Large intestine (tissue), 3 donors: ENCODE results near the gene C11orf65. TPM values are rescaled to one million over a fixed set of nuclear protein-coding genes. Genes with fewer than 3 reads are reported as not detected.
"Not testable (repeated sequence)": the region's sequence is repeated elsewhere in the genome, so short reads cannot be mapped to it uniquely, and the experiment has no call there.

ENCODE experiments used
- DNase-seq, 2 donors: peaks; one replicate each; pipeline versions ENCODE4 v3.0.0 to v3.0.0-alpha.2; 2013
- H3K27ac ChIP-seq: one replicate; pipeline ENCODE4 v1.5.1; 2013; ENCODE audit warnings: low read length
- H3K27me3 ChIP-seq: 2 replicates; pipeline ENCODE4 v1.6.1; 2013; ENCODE audit warnings: low read length; ENCODE audit not compliant: control insufficient read depth, insufficient read depth
- H3K36me3 ChIP-seq: 2 replicates; pipeline ENCODE4 v1.6.1; 2013; ENCODE audit warnings: low read length; ENCODE audit not compliant: control insufficient read depth, insufficient read depth
- H3K4me1 ChIP-seq: one replicate; pipeline ENCODE4 v1.6.1; 2013; ENCODE audit warnings: low read length; ENCODE audit not compliant: control insufficient read depth, insufficient read depth
- H3K4me3 ChIP-seq: one replicate; pipeline ENCODE4 v1.5.1; 2013; ENCODE audit warnings: low read length
- H3K9me3 ChIP-seq: one replicate; pipeline ENCODE4 v1.6.1; 2013; ENCODE audit warnings: mild to moderate bottlenecking, low read depth, low read length, moderate library complexity; ENCODE audit not compliant: control insufficient read depth
- WGBS: methylation state at CpG from one replicate; pipeline ENCODE4 v1.1.5; 2013; ENCODE audit warnings: low lambda C conversion rate; ENCODE audit not compliant: insufficient coverage; 5-methylcytosine and 5-hydroxymethylcytosine counted together
- polyA plus RNA-seq: library from polyadenylated mRNA; unstranded; fragments of 120-200 nt; gene quantifications from one replicate; pipeline ENCODE4 v1.2.1, GENCODE V29; 2013

The C11orf65 gene
- polyA plus RNA-seq, 1 donor: 1.1 TPM

GRCh38 chr11:108414958-108415357 is 52.4 kb downstream of the C11orf65 start:
- no peaks in the 10 kb centered on the region for H3K27me3 ChIP-seq
- no peak overlapping the region for H3K4me3 ChIP-seq
- no peak overlapping the region for H3K27ac ChIP-seq
- no peaks in the 10 kb centered on the region for H3K36me3 ChIP-seq
- H3K9me3 ChIP-seq: no peaks in the 10 kb centered on the region
- no peak for DNase-seq
- no peaks in the 10 kb centered on the region for H3K4me1 ChIP-seq

- DNase-seq: no peak
- peaks cover 6% of the 10 kb centered on the region for H3K4me1 ChIP-seq
- no peaks in the 10 kb centered on the region for H3K27me3 ChIP-seq
- no peaks in the 10 kb centered on the region for H3K9me3 ChIP-seq
- no peak overlapping the region for H3K4me3 ChIP-seq
- WGBS: no CpG with 5 or more reads among the region's 1 CpG
- H3K36me3 ChIP-seq: no peaks in the 10 kb centered on the region
- no peak overlapping the region for H3K27ac ChIP-seq
Observed at GRCh38 chr11:108405706-108406105, 61.6 kb downstream of the C11orf65 start.

DNA sequence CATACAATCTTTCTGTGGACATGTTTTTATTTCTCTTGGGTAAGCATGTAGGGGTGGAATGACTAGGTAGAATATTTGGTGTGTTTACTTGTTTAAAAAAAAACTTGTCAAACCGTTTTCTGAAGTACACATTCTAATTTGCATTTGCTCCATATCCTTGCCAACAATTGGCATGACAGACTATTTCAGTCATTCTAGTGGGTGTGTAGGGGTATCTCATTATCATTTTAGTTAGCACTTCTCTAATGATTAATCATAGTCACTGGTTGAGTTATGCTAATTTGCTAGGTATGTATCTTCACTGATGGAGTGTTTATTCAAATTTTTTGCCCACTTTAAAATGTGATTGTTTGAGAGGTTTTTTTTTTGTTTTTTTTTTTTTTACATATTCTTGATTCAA is 64.3 kb downstream of the C11orf65 start:
- Histone ChIP-seq H3K4me1 (peaks cover 6% of the 10 kb centered on the region), H3K27ac (no peak overlapping the region), H3K36me3 (no peaks in the 10 kb centered on the region), H3K9me3 (no peaks in the 10 kb centered on the region), H3K4me3 (no peak overlapping the region), H3K27me3 (no peaks in the 10 kb centered on the region)
- no CpG with 5 or more reads among the region's 1 CpG for WGBS
- DNase-seq: no peak

DNA sequence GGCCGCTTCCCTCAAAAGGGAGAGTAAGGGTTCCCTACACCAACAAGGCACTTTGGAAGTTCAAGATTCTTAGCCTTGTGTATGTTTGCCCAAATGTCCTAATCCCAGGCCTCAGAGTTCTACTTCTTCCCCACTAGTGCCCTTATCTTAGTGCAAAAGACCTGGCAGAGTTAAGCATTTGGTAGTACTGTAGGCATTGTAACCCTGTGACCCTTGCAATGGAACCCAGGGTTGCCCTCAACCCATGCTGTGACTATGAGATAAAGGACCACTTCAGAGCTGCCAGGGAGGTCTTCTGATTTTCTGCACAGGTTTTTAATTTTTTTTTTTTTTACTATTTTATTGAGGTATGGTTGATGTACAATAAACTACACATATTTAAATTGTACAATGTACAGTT is 65.1 kb downstream of the C11orf65 start:
- H3K9me3 ChIP-seq: no peaks in the 10 kb centered on the region
- H3K27ac ChIP-seq: no peak overlapping the region
- no peak for DNase-seq
- H3K36me3 ChIP-seq: no peaks in the 10 kb centered on the region
- H3K4me1 ChIP-seq: peaks cover 6% of the 10 kb centered on the region
- H3K4me3 ChIP-seq: no peak overlapping the region
- no peaks in the 10 kb centered on the region for H3K27me3 ChIP-seq
- no CpG with 5 or more reads among the region's 1 CpG for WGBS

DNA sequence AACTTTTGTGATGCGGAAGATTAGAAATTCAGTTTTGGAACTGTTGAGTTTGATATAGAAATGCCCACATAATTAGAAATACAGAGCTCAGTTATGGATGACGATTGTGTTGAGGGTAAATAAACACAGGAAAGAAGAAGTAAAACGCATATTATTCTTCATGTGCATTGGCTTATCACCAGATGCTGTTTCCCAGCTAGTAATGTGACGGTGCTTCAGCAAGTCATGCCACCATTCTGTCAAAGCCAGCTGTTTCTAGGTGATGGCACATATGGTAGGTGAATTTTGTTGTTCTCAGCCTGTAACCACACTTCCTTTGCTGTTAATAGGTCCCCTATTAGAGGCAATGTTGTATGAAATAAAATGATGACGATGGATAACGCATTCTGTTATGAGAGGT is 68.9 kb downstream of the C11orf65 start:
- peaks cover 6% of the 10 kb centered on the region for H3K4me1 ChIP-seq
- no peak for DNase-seq
- no peaks in the 10 kb centered on the region for H3K27me3 ChIP-seq
- no peak overlapping the region for H3K4me3 ChIP-seq
- 96% methylated on average over 4 of the region's 6 CpGs for whole genome bisulfite sequencing
- H3K36me3 ChIP-seq: no peaks in the 10 kb centered on the region
- no peak overlapping the region for H3K27ac ChIP-seq
- H3K9me3 ChIP-seq: no peaks in the 10 kb centered on the region

GRCh38 chr11:108396672-108397071 is 70.7 kb downstream of the C11orf65 start:
- H3K4me3 ChIP-seq, H3K36me3 ChIP-seq, H3K27me3 ChIP-seq, H3K9me3 ChIP-seq, H3K27ac ChIP-seq, H3K4me1 ChIP-seq, DNase-seq: not testable (repeated sequence)
- WGBS: 100% methylated on average over 1 of the region's 6 CpGs

DNA sequence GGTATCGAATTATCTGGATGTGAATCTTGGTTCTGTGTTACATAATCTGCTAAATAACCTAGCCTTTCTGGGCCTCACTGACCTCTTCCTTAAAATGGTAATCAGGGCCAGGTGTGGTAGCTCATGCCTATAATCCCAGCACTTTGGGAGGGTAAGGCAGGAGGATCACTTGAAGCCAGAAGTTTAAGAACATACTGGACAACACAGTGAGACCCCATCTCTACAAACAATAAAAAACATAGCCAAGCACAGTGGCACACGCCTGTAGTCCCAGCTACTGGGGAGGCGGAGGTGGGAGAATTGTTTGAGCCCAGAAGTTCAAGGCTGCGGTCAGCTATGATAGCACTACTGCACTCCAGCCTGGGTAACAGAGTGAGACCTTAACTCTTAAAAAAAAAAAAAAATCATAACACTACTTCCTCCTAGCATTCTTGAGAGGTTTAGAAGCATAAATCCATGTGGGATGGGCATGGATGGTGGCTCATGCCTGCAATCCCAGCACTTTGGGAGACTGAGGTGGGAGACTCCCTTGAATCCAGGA is 72.5 kb downstream of the C11orf65 start:
- no peak overlapping the region for H3K4me3 ChIP-seq
- H3K27me3 ChIP-seq: no peaks in the 10 kb centered on the region
- DNase-seq: no peak
- H3K36me3 ChIP-seq: no peaks in the 10 kb centered on the region
- no peaks in the 10 kb centered on the region for H3K4me1 ChIP-seq
- no peak overlapping the region for H3K27ac ChIP-seq
- H3K9me3 ChIP-seq: no peaks in the 10 kb centered on the region
- no CpG with 5 or more reads among the region's 4 CpGs for WGBS

DNA sequence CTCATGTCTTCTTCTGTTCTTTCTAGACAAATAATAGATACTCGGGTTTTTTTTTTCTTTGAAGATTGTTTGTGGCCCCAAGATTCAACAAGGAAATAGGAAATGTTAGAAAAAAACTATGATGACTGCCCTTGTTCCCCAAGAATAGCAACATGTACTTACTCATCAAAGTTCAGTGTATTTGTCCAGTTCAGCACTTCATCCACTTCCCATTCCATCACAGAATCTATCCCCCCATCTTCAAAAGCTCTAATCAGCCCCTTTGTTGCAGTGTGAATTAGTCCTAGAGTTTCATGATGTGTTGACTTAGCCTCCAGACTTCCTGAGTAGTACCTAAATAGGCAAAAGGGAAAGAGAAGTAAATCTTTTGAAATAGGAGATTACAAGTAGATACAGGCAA is 74.3 kb downstream of the C11orf65 start:
- Histone ChIP-seq H3K27ac (no peak overlapping the region), H3K9me3 (no peaks in the 10 kb centered on the region), H3K27me3 (no peaks in the 10 kb centered on the region), H3K4me3 (no peak overlapping the region), H3K4me1 (no peaks in the 10 kb centered on the region), H3K36me3 (no peaks in the 10 kb centered on the region)
- DNase-seq: no peak
- 33% methylated on average over 1 of the region's 1 CpG for WGBS

GRCh38 chr11:108392353-108392752 is 75.0 kb downstream of the C11orf65 start:
- Histone ChIP-seq H3K4me1 (no peaks in the 10 kb centered on the region), H3K9me3 (no peaks in the 10 kb centered on the region), H3K4me3 (no peak overlapping the region), H3K27ac (no peak overlapping the region), H3K27me3 (no peaks in the 10 kb centered on the region), H3K36me3 (no peaks in the 10 kb centered on the region)
- 86% methylated on average over 1 of the region's 1 CpG for WGBS
- DNase-seq: no peak

DNA sequence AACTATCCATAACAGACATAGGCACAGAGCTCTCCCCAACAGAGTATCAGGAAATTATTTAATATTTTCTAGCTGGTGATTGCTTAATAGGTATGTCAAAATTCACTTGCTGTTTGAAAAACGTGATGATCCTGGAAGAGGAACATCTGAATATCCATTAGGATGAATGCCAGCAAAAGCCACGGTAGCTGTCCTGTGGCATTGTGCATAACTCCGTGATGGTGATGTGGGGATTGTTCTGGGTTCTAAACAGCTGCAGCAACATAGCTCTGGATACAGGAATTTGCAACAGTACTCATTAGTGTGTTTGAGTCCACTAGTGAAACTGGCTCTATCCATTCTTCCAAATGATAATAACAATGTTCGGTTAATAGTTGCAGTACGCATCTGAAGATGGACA is 78.8 kb downstream of the C11orf65 start:
- Histone ChIP-seq H3K4me1 (no peaks in the 10 kb centered on the region), H3K36me3 (no peaks in the 10 kb centered on the region), H3K9me3 (no peaks in the 10 kb centered on the region), H3K4me3 (no peak overlapping the region), H3K27ac (no peak overlapping the region), H3K27me3 (no peaks in the 10 kb centered on the region)
- WGBS: no CpG with 5 or more reads among the region's 5 CpGs
- DNase-seq: no peak

- not testable (repeated sequence) for H3K36me3 ChIP-seq, H3K4me1 ChIP-seq, H3K27me3 ChIP-seq, H3K4me3 ChIP-seq, DNase-seq, H3K27ac ChIP-seq, H3K9me3 ChIP-seq
- WGBS: no CpG with 5 or more reads among the region's 24 CpGs
Observed at GRCh38 chr11:108373505-108373904, 93.8 kb downstream of the C11orf65 start.
